Measurements from ENCODE around the gene WDR93. TPM values are rescaled to one million over a fixed set of nuclear protein-coding genes. Genes with fewer than 3 reads are reported as not detected.

WDR93 gene
- polyA plus RNA-seq, 3 donors = not detected

GRCh38 chr15:89681146-89681545, 9.5 kb upstream of the WDR93 start:
- Histone ChIP-seq H4K20me1 (ENCODE audit: insufficient read depth, low read length) (no peaks in the 10 kb centered on the region), H3K36me3 (replicated peaks in 1 of 2; ENCODE audit: control insufficient read depth in 1 of 2, insufficient read depth in 2 of 2, low read length in 2 of 2) (no peaks in the 10 kb centered on the region), H3K4me2 (replicated peaks; ENCODE audit: extremely low read depth, low read length, poor library complexity, severe bottlenecking) (no peak overlapping the region), H3K9me3 (replicated peaks in 1 of 2; ENCODE audit: control insufficient read depth in 1 of 2, insufficient read depth in 1 of 2, low read length in 2 of 2) (no peaks in the 10 kb centered on the region), H2AFZ (ENCODE audit: insufficient read depth, low read depth, low read length, poor library complexity, severe bottlenecking) (no peak overlapping the region), H3K4me3 (replicated peaks in 1 of 3; ENCODE audit: low read depth in 2 of 3, low read length in 3 of 3) (no peak overlapping the region), H3K79me2 (ENCODE audit: insufficient read depth, low read length) (no peaks in the 10 kb centered on the region), H3K27me3 (ENCODE audit: control insufficient read depth in 2 of 2, insufficient read depth in 2 of 2, low read length in 2 of 2) (no peaks in the 10 kb centered on the region), H3K27ac (ENCODE audit: low read depth in 1 of 2, low read length in 2 of 2) (no peak overlapping the region), H3K4me1 (ENCODE audit: control insufficient read depth in 1 of 2, insufficient read depth in 2 of 2, low read length in 2 of 2) (no peaks in the 10 kb centered on the region), H3K9ac (ENCODE audit: insufficient read depth, low read length, poor library complexity, severe bottlenecking) (no peak overlapping the region)
- no peaks in the 10 kb centered on the region for H3K4me1 Mint-ChIP-seq
- H3K36me3 Mint-ChIP-seq = peaks cover 3 to 6% of the 10 kb centered on the region in 2 donors
- TF ChIP-seq CTCF (IDR thresholded peaks at IDR 0.05) = no peak
- no peak for DNase-seq
- intact Hi-C loops (cut with micrococcal nuclease) = no loop called here
- no peak overlapping the region for H3K27ac Mint-ChIP-seq
- 100% methylated on average over 1 of the region's 2 CpGs for WGBS (ENCODE audit: insufficient coverage)
- H3K4me3 Mint-ChIP-seq = no peak overlapping the region
- H3K27me3 Mint-ChIP-seq (ENCODE audit: low read depth in 3 of 3) = peaks cover 0 to 2% (median 1%) of the 10 kb centered on the region in 3 donors
- no peaks in the 10 kb centered on the region for H3K9me3 Mint-ChIP-seq

- no peaks in the 10 kb centered on the region for H3K27me3 ChIP-seq (ENCODE audit: control insufficient read depth in 2 of 2, insufficient read depth in 2 of 2, low read length in 2 of 2)
- peaks cover 12% of the 10 kb centered on the region for H3K4me1 Mint-ChIP-seq
- no peaks in the 10 kb centered on the region for H4K20me1 ChIP-seq (ENCODE audit: insufficient read depth, low read length)
- H3K36me3 ChIP-seq (replicated peaks in 1 of 2; ENCODE audit: control insufficient read depth in 1 of 2, insufficient read depth in 2 of 2, low read length in 2 of 2) = no peaks in the 10 kb centered on the region
- H3K4me3 Mint-ChIP-seq = no peak overlapping the region
- no peak overlapping the region for H3K4me2 ChIP-seq (replicated peaks; ENCODE audit: extremely low read depth, low read length, poor library complexity, severe bottlenecking)
- DNase-seq = no peak
- no peak overlapping the region for H3K27ac ChIP-seq (ENCODE audit: low read depth in 1 of 2, low read length in 2 of 2)
- no peak for TF ChIP-seq CTCF (IDR thresholded peaks at IDR 0.05)
- H3K36me3 Mint-ChIP-seq = peaks cover 3 to 6% of the 10 kb centered on the region in 2 donors
- intact Hi-C loops (cut with micrococcal nuclease) = no loop called here
- no peak overlapping the region for H2AFZ ChIP-seq (ENCODE audit: insufficient read depth, low read depth, low read length, poor library complexity, severe bottlenecking)
- no peak overlapping the region for H3K27ac Mint-ChIP-seq
- H3K9me3 Mint-ChIP-seq = peaks cover 0 to 2% (median 0%) of the 10 kb centered on the region in 7 donors
- no peak overlapping the region for H3K4me3 ChIP-seq (replicated peaks in 1 of 3; ENCODE audit: low read depth in 2 of 3, low read length in 3 of 3)
- no peak overlapping the region for H3K9ac ChIP-seq (ENCODE audit: insufficient read depth, low read length, poor library complexity, severe bottlenecking)
- H3K9me3 ChIP-seq (replicated peaks in 1 of 2; ENCODE audit: control insufficient read depth in 1 of 2, insufficient read depth in 1 of 2, low read length in 2 of 2) = no peaks in the 10 kb centered on the region
- H3K27me3 Mint-ChIP-seq (ENCODE audit: low read depth in 3 of 3) = no peaks in the 10 kb centered on the region
- 100% methylated on average over 1 of the region's 2 CpGs for WGBS (ENCODE audit: insufficient coverage)
- peaks cover 8 to 13% of the 10 kb centered on the region in 2 donors for H3K4me1 ChIP-seq (ENCODE audit: control insufficient read depth in 1 of 2, insufficient read depth in 2 of 2, low read length in 2 of 2)
- no peaks in the 10 kb centered on the region for H3K79me2 ChIP-seq (ENCODE audit: insufficient read depth, low read length)
These were observed 4.6 kb upstream of the WDR93 start for GRCh38 chr15:89685995-89686394.

All from CD14-positive monocyte (primary cell).